Left ventricle myocardium inferior (tissue), 1 donor: ENCODE data around the gene SNX9. TPM values are rescaled to one million over a fixed set of nuclear protein-coding genes. Genes with fewer than 3 reads are reported as not detected.
A peak's percentile ranks its signal among the peaks of the same experiment; 100 is the strongest.

Experiments used
- DNase-seq: peaks from one replicate; pipeline ENCODE4 v3.0.0-alpha.2; 2020
- H3K27ac ChIP-seq: fragments of 200-600 bp; replicated peaks from 2 replicates; pipeline ENCODE4 v1.8.0; 2021
- H3K27me3 ChIP-seq: fragments of 200-600 bp; 2 replicates; pipeline ENCODE4 v1.8.0; 2021; ENCODE audit warnings: low read depth
- H3K36me3 ChIP-seq: fragments of 200-600 bp; 2 replicates; pipeline ENCODE4 v1.8.0; 2021
- H3K4me1 ChIP-seq: fragments of 200-600 bp; 2 replicates; pipeline ENCODE4 v1.8.0; 2021
- H3K4me3 ChIP-seq: fragments of 200-600 bp; 2 replicates; pipeline ENCODE4 v1.8.0; 2021; ENCODE audit warnings: mild to moderate bottlenecking, moderate library complexity
- H3K9me3 ChIP-seq: fragments of 200-600 bp; replicated peaks from 2 replicates; pipeline ENCODE4 v1.8.0; 2021
- CTCF ChIP-seq: fragments of 200-600 bp; IDR thresholded peaks from 2 replicates; pipeline ENCODE4 v1.8.0; 2021; ENCODE audit warnings: antibody characterized with exemption, mild to moderate bottlenecking, borderline replicate concordance
- intact Hi-C: fragments of 100-400 bp; cut with micrococcal nuclease; formaldehyde crosslinking; loops from one replicate; pipeline ENCODE4 v1.11.0; 2022
- total RNA-seq: library from RNA; stranded (reverse); fragmentation: NEBNext Ultra II Directional; extraction: Animal tissue kit (Norgen Biotek cat#: 25700); gene quantifications from one replicate; pipeline ENCODE4 v1.2.1, GENCODE V29; 2021
- donor health status: DM: no; HTN: yes; CAD: no; lungs with severe emphysema.

Gene SNX9
- total RNA-seq, 1 donor from 2014 or later: 31.9 TPM

GRCh38 chr6:157951828-157952227, 128.8 kb downstream of the SNX9 start:
- Histone ChIP-seq H3K36me3 (no peaks in the 10 kb centered on the region), H3K9me3 (peaks cover 15% of the 10 kb centered on the region), H3K27me3 (no peaks in the 10 kb centered on the region), H3K4me1 (peaks cover 14% of the 10 kb centered on the region), H3K27ac (no peak overlapping the region), H3K4me3 (no peak overlapping the region)
- intact Hi-C loops: no loop called here
- no peak for DNase-seq
- TF ChIP-seq CTCF: no peak

GRCh38 chr6:157952861-157953351, 129.9 kb downstream of the SNX9 start:
- no peak overlapping the region for H3K27ac ChIP-seq
- no peak for TF ChIP-seq CTCF
- no peaks in the 10 kb centered on the region for H3K36me3 ChIP-seq
- H3K4me1 ChIP-seq: peaks cover 14% of the 10 kb centered on the region
- no peak overlapping the region for H3K4me3 ChIP-seq
- no peak for DNase-seq
- peaks cover 21% of the 10 kb centered on the region for H3K9me3 ChIP-seq
- intact Hi-C loops: no loop called here
- no peaks in the 10 kb centered on the region for H3K27me3 ChIP-seq

GRCh38 chr6:157953580-157954091, 130.6 kb downstream of the SNX9 start:
- intact Hi-C loops: no loop called here
- no peak for DNase-seq
- Histone ChIP-seq H3K27me3 (no peaks in the 10 kb centered on the region), H3K4me3 (peak overlapping the region; percentile 54), H3K36me3 (no peaks in the 10 kb centered on the region), H3K9me3 (peaks cover 29% of the 10 kb centered on the region), H3K27ac (no peak overlapping the region), H3K4me1 (peaks cover 14% of the 10 kb centered on the region)
- no peak for TF ChIP-seq CTCF

GRCh38 chr6:157954150-157955117, 131.4 kb downstream of the SNX9 start:
- peaks cover 14% of the 10 kb centered on the region for H3K4me1 ChIP-seq
- no peak overlapping the region for H3K27ac ChIP-seq
- no peak for DNase-seq
- H3K9me3 ChIP-seq: peaks cover 34% of the 10 kb centered on the region
- no peaks in the 10 kb centered on the region for H3K27me3 ChIP-seq
- no peak for TF ChIP-seq CTCF
- peak overlapping the region; percentile 54 for H3K4me3 ChIP-seq
- no peaks in the 10 kb centered on the region for H3K36me3 ChIP-seq
- intact Hi-C loops: no loop called here

GRCh38 chr6:157955675-157956074, 132.6 kb downstream of the SNX9 start:
- H3K27ac ChIP-seq: no peak overlapping the region
- H3K27me3 ChIP-seq: no peaks in the 10 kb centered on the region
- no peak overlapping the region for H3K4me3 ChIP-seq
- TF ChIP-seq CTCF: no peak
- no peak for DNase-seq
- peaks cover 30% of the 10 kb centered on the region for H3K9me3 ChIP-seq
- H3K4me1 ChIP-seq: peaks cover 14% of the 10 kb centered on the region
- H3K36me3 ChIP-seq: no peaks in the 10 kb centered on the region
- intact Hi-C loops: no loop called here
